GM12878 (cell line): Measurements from ENCODE around the gene CACNA2D3. TPM values are rescaled to one million over a fixed set of nuclear protein-coding genes. Genes with fewer than 3 reads are reported as not detected.

Experiments used
- ATAC-seq: fragments of 200-7000 bp; cut with Tn5 transposase; 3 replicates; pipeline ENCODE4 v1.9.1; 2020; ENCODE audit warnings: mild to moderate bottlenecking, moderate library complexity
- BruUV-seq: library from RNA; stranded (reverse); fragments of 400-500 nt; replicated peaks from 2 replicates; lab custom pipeline; 2021; lab: Mats Ljungman, UMichigan
- CTCF ChIA-PET: fragments of 300-600 bp; sonication (Branson Sonifier 250); formaldehyde crosslinking; extraction: SDS; loops from one replicate; lab custom pipeline; 2021; ENCODE audit warnings: inconsistent platforms; lab: Yijun Ruan, JAX
- POLR2A ChIA-PET: fragments of 350-600 bp; formaldehyde crosslinking; extraction: SDS; loops from one replicate; lab custom pipeline; 2021; ENCODE audit warnings: inconsistent platforms; lab: Charles Lee
- RAD21 ChIA-PET: fragments of 300-600 bp; sonication (Branson Sonifier 250); formaldehyde crosslinking; loops from one replicate; lab custom pipeline; 2023; ENCODE audit warnings: antibody characterized with exemption; ENCODE audit not compliant: unreplicated experiment; lab: Charles Lee
- SMC1A ChIA-PET: fragments of 300-600 bp; sonication (Branson Sonifier 250); formaldehyde crosslinking; loops from one replicate; lab custom pipeline; 2023; ENCODE audit not compliant: unreplicated experiment, uncharacterized antibody; lab: Charles Lee
- DNase-seq: peaks from one replicate; pipeline ENCODE4 v3.0.0-alpha.2; 2011; ENCODE audit warnings: low read depth, low spot score
- FAIRE-seq: peaks from 3 replicates; lab custom pipeline; 2011; peaks lifted over from hg19 to GRCh38; lab: Jason Lieb, UNC
- H2AFZ ChIP-seq: 2 replicates; pipeline ENCODE4 v1.6.0; 2011; ENCODE audit warnings: low read depth, low read length, control low read depth; ENCODE audit not compliant: control insufficient read depth
- H3K27ac ChIP-seq: 2 replicates; pipeline ENCODE4 v1.5.1; 2011; ENCODE audit warnings: control low read depth; ENCODE audit not compliant: control insufficient read depth, insufficient read depth
- H3K27me3 ChIP-seq, 2 experiments: replicated peaks in 1 of 2; 2 replicates each; pipeline versions ENCODE4 v1.6.0 to v1.6.1; 2011; ENCODE audit warnings: low read length in 1 of 2; ENCODE audit not compliant: control insufficient read depth in 2 of 2, insufficient read depth in 2 of 2
- H3K36me3 ChIP-seq, 2 experiments: 2 replicates each; pipeline ENCODE4 v1.5.1; 2011; ENCODE audit warnings: low read length in 1 of 2; ENCODE audit not compliant: control insufficient read depth in 2 of 2, insufficient read depth in 2 of 2
- H3K4me1 ChIP-seq: 2 replicates; pipeline ENCODE4 v1.6.1; 2011; ENCODE audit warnings: mild to moderate bottlenecking, low read length, moderate library complexity, mixed read lengths; ENCODE audit not compliant: control insufficient read depth, insufficient read depth
- H3K4me2 ChIP-seq: 2 replicates; pipeline ENCODE4 v1.6.0; 2011; ENCODE audit warnings: control low read depth; ENCODE audit not compliant: control insufficient read depth, insufficient read depth
- H3K4me3 ChIP-seq: fragments of 200-600 bp; sonication (generic); 2 replicates; pipeline ENCODE4 v1.5.1; 2016
- H3K79me2 ChIP-seq: 2 replicates; pipeline ENCODE4 v1.6.0; 2011; ENCODE audit warnings: low read length; ENCODE audit not compliant: control insufficient read depth, insufficient read depth
- H3K9ac ChIP-seq: 2 replicates; pipeline ENCODE4 v1.8.0; 2011; ENCODE audit warnings: low read length, control low read depth, mixed read lengths; ENCODE audit not compliant: control insufficient read depth, insufficient read depth
- H3K9me3 ChIP-seq: replicated peaks from 3 replicates; pipeline ENCODE4 v1.5.1; 2011; ENCODE audit warnings: mild to moderate bottlenecking, low read length; ENCODE audit not compliant: control insufficient read depth, insufficient read depth
- H4K20me1 ChIP-seq: 2 replicates; pipeline ENCODE4 v1.6.0; 2011; ENCODE audit not compliant: control insufficient read depth, insufficient read depth
- CHD2 ChIP-seq: IDR thresholded peaks from 2 replicates; pipeline ENCODE4 v1.6.1; 2011; ENCODE audit warnings: low read depth, low read length, improper control_type of control experiment, borderline replicate concordance
- ETV6 ChIP-seq, 2 experiments: fragments of 450-650 bp in 1 of 2; IDR thresholded peaks in 1 of 2; conservative IDR thresholded peaks in 1 of 2; 2 replicates each; pipeline ENCODE4 v1.6.1; 2014; ENCODE audit warnings: antibody characterized with exemption in 1 of 2, borderline replicate concordance in 1 of 2, low read depth in 1 of 2, mild to moderate bottlenecking in 1 of 2, moderate library complexity in 1 of 2
- MXI1 ChIP-seq: fragments of 150-350 bp; IDR thresholded peaks from 2 replicates; pipeline ENCODE4 v1.6.1; 2011; ENCODE audit warnings: low read depth, mild to moderate bottlenecking, inconsistent platforms, low read length, improper control_type of control experiment
- NFXL1 ChIP-seq: fragments of 450-650 bp; IDR thresholded peaks from 2 replicates; pipeline ENCODE4 v1.6.1; 2017; ENCODE audit warnings: antibody characterized with exemption, mild to moderate bottlenecking, borderline replicate concordance
- SMAD1 ChIP-seq: fragments of 450-650 bp; IDR thresholded peaks from 2 replicates; pipeline ENCODE4 v1.6.1; 2018; ENCODE audit warnings: mild to moderate bottlenecking, low read depth; ENCODE audit not compliant: partially characterized antibody
- SREBF2 ChIP-seq: IDR thresholded peaks from 2 replicates; pipeline ENCODE4 v1.6.1; 2012; ENCODE audit warnings: mild to moderate bottlenecking, low read length
- ZNF622 ChIP-seq: fragments of 450-650 bp; IDR thresholded peaks from 2 replicates; pipeline ENCODE4 v1.6.1; 2017; ENCODE audit warnings: mild to moderate bottlenecking, inconsistent platforms
- WGBS: methylation state at CpG from one replicate; pipeline ENCODE4 v1.1.6; 2016; ENCODE audit warnings: low lambda C conversion rate; ENCODE audit not compliant: insufficient replicate concordance, insufficient coverage; ENCODE audit errors: missing lambda C conversion rate; 5-methylcytosine and 5-hydroxymethylcytosine counted together
- in situ Hi-C: fragments of 300-500 bp; cut with MboI; formaldehyde crosslinking; loops from 9 replicates; pipeline ENCODE4 v1.14.3; 2018; ENCODE audit warnings: mixed read lengths
- intact Hi-C: fragments of 100-400 bp; cut with micrococcal nuclease; formaldehyde crosslinking; loops from one replicate; pipeline ENCODE4 v1.14.2; 2022; ENCODE audit not compliant: unreplicated experiment
- polyA plus RNA-seq, 11 experiments: library from polyadenylated mRNA; depleted of rRNA in 4 of 11; unstranded in 6 of 11; stranded (reverse) in 5 of 11; fragments of >200 nt; fragmentation: Nextera tagmentation in 4 of 11; fragmentation: Illumina TruSeq in 1 of 11; extraction: Ambion mirVana in 4 of 11; extraction: Trizol in 1 of 11; gene quantifications; 1 replicate in 1 of 11; 2 replicates in 10 of 11; pipeline versions ENCODE4 v1.2.1 to v1.2.3, GENCODE V29; 2011 to 2016; ENCODE audit warnings: inconsistent platforms in 2 of 11, missing spikeins in 2 of 11, low read depth in 1 of 11
- total RNA-seq, 4 experiments: library from RNA; depleted of rRNA in 3 of 4; stranded (reverse); fragments of >200 nt in 3 of 4; fragmentation: Illumina TruSeq in 1 of 4; extraction: Trizol in 1 of 4; gene quantifications; 2 replicates each; pipeline versions ENCODE4 v1.2.1 to v1.2.3, GENCODE V29; 2013 to 2021

Gene CACNA2D3
- total and polyA plus RNA-seq, 10 of the 15 experiments (the other 5 are each of a cell fraction or from before 2014, with no cell fraction given), result not detected

GRCh38 chr3:54372232-54372631 is 249.9 kb downstream of the CACNA2D3 start:
- CTCF ChIA-PET, result interaction anchor here (1.8 kb wide), 1 partner anchor 433 kb away, joined by 8 read pairs; no protein-coding TSS in a partner anchor
- Histone ChIP-seq H3K36me3 (no peaks in the 10 kb centered on the region), H3K27me3 (peaks cover 0 to 1% of the 10 kb centered on the region in 2 experiments; a peak in 3 of 4 replicates), H3K4me3 (no peak overlapping the region), H3K27ac (no peak overlapping the region), H3K9me3 (no peaks in the 10 kb centered on the region), H2AFZ (no peak overlapping the region), H4K20me1 (no peaks in the 10 kb centered on the region), H3K79me2 (no peaks in the 10 kb centered on the region), H3K4me2 (no peak overlapping the region), H3K9ac (no peak overlapping the region), H3K4me1 (no peaks in the 10 kb centered on the region)
- RAD21 ChIA-PET, result no interaction called here
- ATAC-seq, result no peak
- 0% methylated on average over 3 of the region's 3 CpGs for WGBS
- BruUV-seq, result no TSS peak
- in situ Hi-C loops, result no loop called here
- intact Hi-C loops, result loop anchor here (5.0 kb wide), 2 partner anchors 225 to 435 kb away; no protein-coding TSS in a partner anchor
- FAIRE-seq, result no peak
- POLR2A ChIA-PET, result no interaction called here
- no peak for DNase-seq
- SMC1A ChIA-PET, result no interaction called here
- TF ChIP-seq SMAD1, result no peak
- TF ChIP-seq CHD2, result no peak
- TF ChIP-seq SREBF2, result no peak
- TF ChIP-seq ZNF622, result no peak
- TF ChIP-seq MXI1, result no peak
- no peak for TF ChIP-seq NFXL1
- no peak for TF ChIP-seq ETV6 (conservative IDR thresholded peaks at IDR 0.05 in 1 of 2, IDR thresholded peaks at IDR 0.05 in 1 of 2; ENCODE audit: borderline replicate concordance in 1 of 2, low read depth in 1 of 2)
